Fibroblast of mammary gland (primary cell): ENCODE results near the gene JARID2.
A peak's percentile ranks its signal among the peaks of the same experiment; 100 is the strongest.

Experiments
- DNase-seq: peaks from one replicate; pipeline ENCODE4 v3.0.0-alpha.2; 2010; ENCODE audit warnings: low read depth
- H3K4me3 ChIP-seq: 2 replicates; pipeline ENCODE4 v1.5.1; 2011; ENCODE audit warnings: low read depth, mild to moderate bottlenecking, low read length, moderate library complexity; ENCODE audit not compliant: control insufficient read depth
- TF ChIP-seq, protein P1 (sequence below): conservative IDR thresholded peaks from 2 replicates; pipeline ENCODE4 v1.5.1; 2011; ENCODE audit warnings: low read depth, low read length, inconsistent platforms; ENCODE audit not compliant: control insufficient read depth, insufficient read depth

Gene JARID2

DNA sequence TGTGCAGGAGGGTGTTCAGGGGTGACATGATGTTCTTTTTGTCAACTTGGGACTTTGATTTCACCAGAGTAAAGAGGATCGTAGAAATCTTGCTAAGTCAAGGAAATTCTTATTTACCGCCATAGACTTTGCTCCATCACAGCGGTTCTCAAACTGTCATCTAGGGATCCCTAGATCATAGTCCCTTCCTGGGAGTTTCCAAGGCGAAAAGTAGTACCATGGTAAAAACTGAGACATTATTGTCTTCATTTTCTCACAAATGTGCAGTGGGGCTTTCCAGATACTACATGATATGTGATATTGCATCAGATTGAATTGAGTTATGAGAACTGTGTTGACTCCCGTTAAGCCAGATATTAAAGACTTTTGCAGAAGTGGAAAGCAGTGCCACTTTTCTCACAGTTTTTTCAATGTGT lies 79.7 kb downstream of the JARID2 start:
- TF ChIP-seq, protein P1, sequence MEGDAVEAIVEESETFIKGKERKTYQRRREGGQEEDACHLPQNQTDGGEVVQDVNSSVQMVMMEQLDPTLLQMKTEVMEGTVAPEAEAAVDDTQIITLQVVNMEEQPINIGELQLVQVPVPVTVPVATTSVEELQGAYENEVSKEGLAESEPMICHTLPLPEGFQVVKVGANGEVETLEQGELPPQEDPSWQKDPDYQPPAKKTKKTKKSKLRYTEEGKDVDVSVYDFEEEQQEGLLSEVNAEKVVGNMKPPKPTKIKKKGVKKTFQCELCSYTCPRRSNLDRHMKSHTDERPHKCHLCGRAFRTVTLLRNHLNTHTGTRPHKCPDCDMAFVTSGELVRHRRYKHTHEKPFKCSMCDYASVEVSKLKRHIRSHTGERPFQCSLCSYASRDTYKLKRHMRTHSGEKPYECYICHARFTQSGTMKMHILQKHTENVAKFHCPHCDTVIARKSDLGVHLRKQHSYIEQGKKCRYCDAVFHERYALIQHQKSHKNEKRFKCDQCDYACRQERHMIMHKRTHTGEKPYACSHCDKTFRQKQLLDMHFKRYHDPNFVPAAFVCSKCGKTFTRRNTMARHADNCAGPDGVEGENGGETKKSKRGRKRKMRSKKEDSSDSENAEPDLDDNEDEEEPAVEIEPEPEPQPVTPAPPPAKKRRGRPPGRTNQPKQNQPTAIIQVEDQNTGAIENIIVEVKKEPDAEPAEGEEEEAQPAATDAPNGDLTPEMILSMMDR = no peak
- no peak for DNase-seq
- H3K4me3 ChIP-seq = no peak overlapping the region

DNA sequence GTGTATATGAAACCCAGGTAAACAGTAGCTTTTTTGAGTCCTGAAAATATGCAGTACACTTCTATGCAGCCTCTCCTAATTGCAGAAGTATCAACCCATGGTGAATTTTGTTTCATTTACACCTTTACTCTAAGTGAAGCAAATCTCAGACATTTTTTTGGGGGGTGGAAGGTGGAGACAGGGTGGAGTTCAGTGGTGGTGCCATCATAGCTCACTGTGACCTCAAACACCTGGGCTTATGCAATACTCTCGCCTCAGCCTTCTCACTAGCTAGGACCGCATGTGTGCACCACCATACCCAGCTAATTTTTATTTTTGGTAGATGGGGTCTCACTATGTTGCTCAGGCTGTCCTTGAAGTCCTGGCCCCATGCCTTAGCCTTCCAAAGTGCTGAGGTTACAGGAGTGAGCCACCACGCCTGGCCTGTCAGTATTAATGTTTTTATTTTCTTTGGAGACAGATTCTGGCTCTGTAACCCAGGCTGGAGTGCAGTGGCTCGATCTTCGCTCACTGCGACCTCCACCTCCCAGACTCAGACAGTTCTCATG lies 80.3 kb downstream of the JARID2 start:
- no peak overlapping the region for H3K4me3 ChIP-seq
- no peak for DNase-seq
- TF ChIP-seq, protein P1 = no peak

DNA sequence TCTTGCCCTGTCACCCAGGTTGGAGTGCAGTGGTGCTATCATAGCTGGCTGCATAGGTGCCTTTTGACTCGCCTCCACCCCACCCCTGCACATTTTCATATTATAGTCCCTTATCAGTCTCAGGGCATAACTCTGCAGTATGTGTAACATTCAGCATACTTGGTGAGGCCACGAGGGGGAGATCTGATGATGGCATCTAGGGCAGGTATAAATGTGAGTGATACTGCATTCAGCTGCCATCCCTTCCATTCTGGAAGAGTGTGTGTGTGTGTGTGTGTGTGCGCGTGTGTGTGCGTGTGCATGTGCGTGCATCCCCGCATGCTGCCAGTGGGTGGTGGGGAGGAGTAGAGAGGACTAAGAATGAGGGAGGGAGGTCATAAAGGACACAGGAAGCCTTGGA lies 81.4 kb downstream of the JARID2 start:
- no peak overlapping the region for H3K4me3 ChIP-seq
- no peak for DNase-seq
- TF ChIP-seq, protein P1 = no peak

DNA sequence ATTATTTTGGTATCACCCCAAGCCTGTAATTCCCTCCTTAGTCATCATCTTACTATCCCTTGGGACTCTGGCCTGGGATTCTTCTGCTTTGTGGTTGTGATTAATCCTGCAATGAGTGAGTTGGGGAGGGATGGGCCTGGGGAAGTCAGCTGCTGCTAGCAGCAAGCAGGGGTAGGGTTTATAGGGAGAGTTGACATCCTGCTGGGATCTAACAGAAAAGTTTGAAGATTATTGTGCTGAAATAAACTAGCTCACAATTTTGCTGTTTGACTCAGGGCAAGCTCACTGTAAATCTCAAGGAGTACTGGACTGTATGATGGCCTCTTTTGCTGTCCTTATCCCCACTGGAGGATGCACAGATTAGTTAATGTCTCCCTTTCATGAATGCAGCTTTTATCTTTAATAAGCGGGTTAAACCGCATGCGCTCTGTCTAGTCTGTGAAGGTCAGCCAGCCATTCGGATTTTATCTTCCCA lies 83.4 kb downstream of the JARID2 start:
- peak; percentile 98 for DNase-seq

DNA sequence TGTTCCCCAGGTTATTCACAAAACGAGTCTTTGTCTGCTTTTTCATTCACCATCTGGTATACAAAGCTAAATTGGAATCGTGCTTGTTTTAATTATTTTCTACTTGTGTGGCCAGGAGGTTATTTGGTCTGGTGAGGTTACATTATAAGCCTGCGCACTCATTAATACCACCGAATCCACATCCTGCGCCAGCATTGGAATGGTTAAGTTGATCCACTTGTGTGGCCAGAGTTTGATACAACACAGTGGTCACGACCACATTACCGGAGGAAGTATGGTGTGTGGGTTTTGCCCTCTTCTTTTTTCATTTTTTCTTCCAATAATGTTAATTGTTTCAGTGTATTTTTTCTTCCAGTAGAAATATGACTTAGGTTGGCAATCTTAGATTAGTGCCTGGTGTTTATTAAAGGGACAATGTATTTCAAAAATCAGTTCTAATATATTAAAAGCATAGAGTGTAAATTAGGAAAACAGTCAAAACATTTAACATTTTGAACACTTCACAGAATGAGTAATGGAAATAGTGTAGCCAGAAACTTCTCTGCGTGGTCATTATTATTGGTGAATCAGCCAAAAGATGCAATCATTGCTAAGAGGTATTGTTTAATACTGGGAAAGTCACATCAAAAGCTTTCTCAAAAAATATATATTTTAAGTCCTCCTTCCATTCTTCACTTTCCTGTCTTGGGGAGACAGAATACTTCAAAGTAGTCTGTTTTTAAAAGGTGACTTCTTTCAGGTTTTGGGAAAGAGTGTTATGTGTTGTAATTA lies 84.5 kb downstream of the JARID2 start:
- peak; percentile 70 for DNase-seq
- TF ChIP-seq, protein P1 = no peak
- H3K4me3 ChIP-seq = no peak overlapping the region

More for the DNA sequence above, 83.4 kb downstream of the JARID2 start:
- no peak overlapping the region for H3K4me3 ChIP-seq
- TF ChIP-seq, protein P1 = no peak

DNA sequence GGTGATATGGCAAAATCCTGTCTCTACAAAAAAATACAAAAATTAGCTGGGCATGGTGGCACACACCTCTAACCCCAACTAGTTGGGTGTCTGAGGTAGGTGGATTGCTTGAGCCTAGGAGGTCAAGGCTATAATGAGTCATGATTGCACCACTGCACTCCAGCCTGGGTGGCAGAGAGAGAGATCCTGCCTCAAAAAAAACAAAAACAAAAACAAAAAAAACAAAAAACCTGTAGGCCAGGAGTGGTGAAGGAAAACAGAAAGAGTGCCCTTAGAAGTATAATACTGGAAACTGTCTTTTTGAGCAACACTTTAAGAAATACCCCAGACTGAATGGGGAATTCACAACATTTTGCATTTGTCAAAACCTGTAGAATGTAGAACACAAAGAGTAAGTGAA lies 85.3 kb downstream of the JARID2 start:
- DNase-seq = peak; percentile 44
- TF ChIP-seq, protein P1 = no peak
- no peak overlapping the region for H3K4me3 ChIP-seq
